Superior temporal gyrus (tissue), 1 donor: ENCODE data around the gene PPP2R1A.
A peak's percentile ranks its signal among the peaks of the same experiment; 100 is the strongest.
"Not testable (repeated sequence)": the region's sequence is repeated elsewhere in the genome, so short reads cannot be mapped to it uniquely, and the experiment has no call there.

Experiments
- DNase-seq: peaks from one replicate; pipeline ENCODE4 v3.0.0-alpha.2; 2016; ENCODE audit errors: extremely low spot score

PPP2R1A gene

GRCh38 chr19:52200755-52201391, 11.0 kb downstream of the PPP2R1A start:
- not testable (repeated sequence) for DNase-seq

DNA sequence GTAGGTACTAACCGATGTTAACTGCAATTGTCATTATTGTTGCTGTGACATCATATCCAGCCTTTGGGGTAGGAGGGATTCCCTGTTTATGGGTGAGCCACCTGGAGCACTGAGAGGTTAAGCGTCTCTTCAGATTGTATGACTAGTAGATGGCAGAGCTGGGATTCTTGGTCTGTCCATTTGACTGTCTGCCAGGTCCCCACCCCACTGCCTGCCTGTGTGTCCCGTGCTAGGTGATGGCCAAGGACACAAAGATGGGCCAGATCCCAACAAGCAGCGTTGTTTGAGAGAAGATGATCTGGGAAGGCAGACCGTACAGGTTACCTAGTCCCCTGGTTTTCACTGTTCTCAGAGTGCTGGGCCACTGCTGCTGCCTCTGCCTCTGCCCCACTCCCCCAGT, 16.6 kb downstream of the PPP2R1A start:
- DNase-seq: no peak

DNA sequence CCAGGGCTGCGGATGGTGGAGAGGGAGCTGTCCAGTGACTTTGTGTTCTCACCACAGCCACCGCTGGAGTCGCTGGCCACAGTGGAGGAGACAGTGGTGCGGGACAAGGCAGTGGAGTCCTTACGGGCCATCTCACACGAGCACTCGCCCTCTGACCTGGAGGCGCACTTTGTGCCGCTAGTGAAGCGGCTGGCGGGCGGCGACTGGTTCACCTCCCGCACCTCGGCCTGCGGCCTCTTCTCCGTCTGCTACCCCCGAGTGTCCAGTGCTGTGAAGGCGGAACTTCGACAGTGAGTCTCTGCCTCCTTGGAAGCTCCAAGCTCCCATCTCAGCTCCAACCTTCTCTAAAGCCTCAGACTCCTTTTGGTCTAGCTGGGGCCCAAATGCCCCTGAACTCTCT, 21.4 kb downstream of the PPP2R1A start:
- DNase-seq: no peak

GRCh38 chr19:52211926-52212571, 22.2 kb downstream of the PPP2R1A start:
- no peak for DNase-seq

GRCh38 chr19:52212572-52213255, 22.9 kb downstream of the PPP2R1A start:
- DNase-seq: no peak

DNA sequence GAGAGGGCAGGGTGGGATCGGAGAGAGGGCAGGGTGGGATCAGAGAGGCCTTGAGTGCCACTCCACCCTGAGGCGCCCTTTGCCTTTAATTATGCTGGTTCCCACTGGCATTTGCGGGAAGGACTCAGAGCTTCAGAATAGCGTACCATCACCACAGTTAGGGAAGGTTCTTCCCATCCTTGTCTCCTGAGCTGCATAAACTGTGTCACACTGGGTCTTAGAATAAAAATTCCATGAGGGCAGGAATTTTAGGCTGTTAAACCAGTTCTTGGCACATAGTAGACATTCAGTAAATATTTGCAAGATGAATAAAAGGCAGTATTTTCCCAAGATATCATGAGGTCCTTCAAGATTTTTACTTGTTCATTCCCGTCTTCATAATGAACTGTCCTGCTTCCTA, 24.4 kb downstream of the PPP2R1A start:
- DNase-seq: no peak

GRCh38 chr19:52216401-52216800, 26.5 kb downstream of the PPP2R1A start:
- no peak for DNase-seq

DNA sequence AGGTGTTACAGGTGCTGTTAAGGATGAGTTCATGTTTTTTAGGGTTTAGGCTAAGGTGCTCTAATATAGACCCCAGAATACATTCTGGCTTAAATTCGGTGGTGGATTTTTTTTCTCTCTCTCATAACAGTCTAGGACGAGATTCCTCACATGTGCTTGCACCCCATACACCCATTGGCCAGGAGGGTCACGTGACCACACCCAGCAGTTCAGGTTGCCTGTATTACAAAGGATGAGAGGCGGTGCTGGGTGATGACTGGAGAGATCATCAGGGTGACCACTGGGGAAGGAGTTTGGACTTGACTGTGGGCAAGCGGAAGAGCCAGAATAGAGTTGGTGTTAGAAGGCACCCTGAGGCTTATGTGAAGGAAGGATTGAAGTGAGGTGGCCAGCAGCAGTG, 27.7 kb downstream of the PPP2R1A start:
- no peak for DNase-seq

DNA sequence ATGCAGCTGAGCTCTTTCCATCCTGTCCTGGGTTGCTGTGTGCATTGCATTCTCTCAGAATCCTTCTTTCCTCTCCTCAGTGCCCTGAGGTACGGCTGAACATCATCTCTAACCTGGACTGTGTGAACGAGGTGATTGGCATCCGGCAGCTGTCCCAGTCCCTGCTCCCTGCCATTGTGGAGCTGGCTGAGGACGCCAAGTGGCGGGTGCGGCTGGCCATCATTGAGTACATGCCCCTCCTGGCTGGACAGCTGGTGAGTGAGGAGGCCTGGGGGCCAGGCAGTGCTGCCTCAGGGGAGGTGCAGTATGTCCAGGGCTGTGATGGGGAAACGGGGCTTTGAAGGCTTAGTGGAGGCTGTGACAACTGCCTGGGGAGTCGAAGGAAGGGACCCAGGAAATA, 29.8 kb downstream of the PPP2R1A start:
- DNase-seq: no peak

DNA sequence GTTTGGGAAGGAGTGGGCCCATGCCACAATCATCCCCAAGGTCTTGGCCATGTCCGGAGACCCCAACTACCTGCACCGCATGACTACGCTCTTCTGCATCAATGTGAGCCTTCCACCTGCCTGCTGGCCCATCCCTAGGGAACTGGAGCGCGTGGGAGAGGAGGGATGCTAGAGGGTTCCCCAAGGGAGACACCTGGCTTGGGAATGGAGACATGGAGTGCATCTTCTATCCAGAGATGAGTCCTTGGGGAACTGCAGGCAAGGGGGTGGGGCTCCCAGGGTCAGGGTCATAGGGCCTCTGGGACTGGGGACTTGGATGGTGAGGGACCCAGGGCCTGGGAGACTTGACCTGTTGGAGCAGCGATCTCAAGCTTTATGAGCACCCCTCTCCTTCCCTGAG, 31.2 kb downstream of the PPP2R1A start:
- DNase-seq: no peak

GRCh38 chr19:52221831-52222375, 32.1 kb downstream of the PPP2R1A start:
- no peak for DNase-seq

DNA sequence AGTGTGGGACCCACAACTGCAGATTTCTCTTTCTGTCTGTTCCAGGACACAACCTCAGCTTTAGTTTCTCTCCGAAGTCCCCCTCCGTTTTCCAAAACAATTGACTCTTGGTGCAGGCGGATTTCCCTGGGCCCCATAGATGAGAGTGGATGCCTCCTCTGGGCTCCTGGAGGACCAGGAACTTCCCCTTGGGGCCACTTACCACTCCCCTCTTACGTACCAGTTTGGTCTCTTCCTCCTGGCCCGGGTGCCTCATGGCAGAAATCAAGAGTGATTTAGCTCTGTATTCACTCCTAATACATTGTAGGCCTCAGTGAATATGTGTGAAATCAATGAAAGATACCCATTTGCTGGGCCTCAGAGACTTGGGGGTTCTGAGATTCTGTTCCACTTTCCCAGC, 34.4 kb downstream of the PPP2R1A start:
- no peak for DNase-seq

DNA sequence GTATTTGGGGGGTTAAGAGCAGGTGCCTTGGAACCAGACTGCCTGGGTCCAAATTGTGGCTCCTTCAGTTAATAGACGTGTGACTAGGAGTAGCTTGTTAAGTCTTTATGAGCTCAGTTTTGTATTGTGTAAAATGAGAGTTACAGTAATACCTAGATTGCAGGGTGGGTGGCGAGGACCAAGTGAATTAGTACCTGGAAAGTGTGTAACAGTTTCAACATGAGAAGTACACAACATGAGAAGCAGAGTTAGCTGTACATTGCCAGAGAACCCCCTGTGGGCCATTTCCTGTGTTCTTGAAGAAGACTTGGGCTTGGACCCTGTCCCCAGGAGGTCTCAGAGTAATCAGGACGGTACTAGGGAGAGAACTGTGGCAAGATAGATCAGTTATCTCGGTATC, 36.8 kb downstream of the PPP2R1A start:
- no peak for DNase-seq

DNA sequence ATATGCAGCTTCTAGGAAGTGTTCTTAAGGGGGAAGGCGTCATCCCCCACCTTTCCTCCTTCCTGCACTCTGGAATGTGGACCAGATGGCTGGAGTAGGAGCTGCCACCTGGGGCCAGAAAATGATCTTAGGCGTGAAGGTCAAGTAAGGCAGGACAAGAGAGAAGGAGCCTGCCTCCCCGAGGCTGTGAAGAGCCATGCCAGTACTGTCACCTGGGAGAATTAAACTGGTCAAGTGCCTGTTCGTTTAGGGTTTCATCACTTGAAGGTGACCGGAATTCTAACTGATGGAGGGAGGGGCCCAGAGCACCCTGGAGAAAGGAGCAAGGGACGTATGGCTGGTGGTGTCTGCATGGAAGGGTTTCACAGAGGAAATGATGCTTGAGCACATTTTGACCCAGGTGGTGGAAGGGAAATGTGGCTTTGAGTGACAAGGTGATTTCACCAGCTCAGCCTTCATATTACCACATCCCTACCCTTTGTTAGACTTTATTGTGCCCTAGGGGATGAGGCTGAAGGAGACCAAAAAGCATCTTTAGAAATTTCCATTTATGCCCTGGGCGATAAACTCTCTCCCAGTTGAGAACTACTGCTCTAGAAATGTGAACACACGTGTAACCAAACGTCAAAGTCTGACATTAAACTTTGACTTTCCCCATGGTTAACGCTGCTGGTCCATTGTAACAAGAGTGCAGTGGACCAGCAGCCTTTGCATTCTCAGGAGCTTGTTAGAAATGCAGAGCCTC, 37.5 kb downstream of the PPP2R1A start:
- no peak for DNase-seq

GRCh38 chr19:52227980-52228379, 38.1 kb downstream of the PPP2R1A start:
- no peak for DNase-seq

DNA sequence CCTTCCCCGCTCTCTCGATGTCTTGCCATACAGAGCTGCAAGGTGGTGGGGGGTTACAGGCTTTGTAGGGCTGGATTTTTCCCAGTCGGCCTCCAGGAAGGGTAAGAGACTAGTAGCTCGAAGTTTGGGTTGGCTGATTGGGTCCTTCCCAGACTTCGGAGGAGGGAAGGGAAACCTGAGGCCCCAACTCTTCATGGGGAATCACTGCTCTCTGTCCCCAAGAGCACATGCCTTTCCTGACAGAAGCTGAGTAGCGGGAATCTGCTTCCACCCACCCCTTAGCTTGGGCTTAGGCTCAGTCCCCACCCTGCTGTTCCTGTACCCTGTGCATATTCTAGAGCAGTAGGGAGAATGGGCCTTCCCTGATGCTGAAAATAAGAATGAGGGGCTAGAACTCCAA, 39.7 kb downstream of the PPP2R1A start:
- DNase-seq: no peak

- DNase-seq: no peak
Observed at GRCh38 chr19:52230685-52231084, 40.8 kb downstream of the PPP2R1A start.

- DNase-seq: no peak
Observed at GRCh38 chr19:52231154-52231910, 41.5 kb downstream of the PPP2R1A start.

DNA sequence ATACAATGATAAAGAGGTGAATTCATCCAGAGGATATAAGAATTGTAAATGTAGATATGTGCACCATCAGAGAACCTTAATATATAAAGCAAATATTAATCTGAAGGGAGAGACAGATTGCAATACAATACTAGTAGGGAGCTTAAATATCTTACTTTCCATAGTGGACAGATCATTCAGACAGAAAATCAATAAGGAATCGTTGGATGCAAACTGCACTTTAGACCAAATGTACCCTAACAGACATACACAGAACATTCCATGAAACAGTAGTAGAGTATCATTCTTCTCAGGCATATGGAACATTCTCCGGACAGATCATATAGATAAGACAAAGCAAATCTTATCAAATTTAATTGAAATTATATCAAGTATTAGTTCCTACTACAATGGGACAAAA, 44.6 kb downstream of the PPP2R1A start:
- no peak for DNase-seq

DNA sequence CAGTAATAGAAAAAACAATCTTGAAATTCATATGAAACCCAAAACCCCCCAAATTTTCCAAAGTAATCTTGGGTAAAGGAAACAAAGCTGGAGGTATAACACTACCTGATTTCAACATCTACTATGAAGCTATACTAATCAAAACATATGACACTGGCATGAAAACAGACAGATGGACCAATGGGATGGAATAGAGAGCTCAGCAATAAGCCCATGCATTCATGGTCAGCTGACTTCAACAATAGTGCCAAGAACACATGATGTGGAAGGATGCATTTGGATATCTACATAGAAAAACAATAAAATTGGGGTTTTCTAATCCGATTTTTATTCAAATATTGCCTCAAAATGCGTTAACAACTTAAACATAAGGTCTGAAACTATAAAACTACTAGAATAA, 47.3 kb downstream of the PPP2R1A start:
- no peak for DNase-seq

GRCh38 chr19:52237771-52238400, 48.0 kb downstream of the PPP2R1A start:
- peak; percentile 86 for DNase-seq
